ENCODE results near the gene TMPRSS6.

- no peak for TF ChIP-seq CTCF (IDR thresholded peaks at IDR 0.05 in 2 of 3, conservative IDR thresholded peaks at IDR 0.05 in 1 of 3; ENCODE audit: borderline replicate concordance in 1 of 3, insufficient read depth in 1 of 3, low read depth in 2 of 3, low read length in 2 of 3)
- no peak for TF ChIP-seq SP1 (IDR thresholded peaks at IDR 0.05; ENCODE audit: low read depth)
- no peak for TF ChIP-seq CEBPB (IDR thresholded peaks at IDR 0.05; ENCODE audit: low read depth)
- no peak for TF ChIP-seq EZH2 (IDR thresholded peaks at IDR 0.05)
- no peak for TF ChIP-seq SIN3A (IDR thresholded peaks at IDR 0.05; ENCODE audit: low read depth)
- no peak for TF ChIP-seq ZNF274 (IDR thresholded peaks at IDR 0.05; ENCODE audit: low read depth, low read length)
- no peak for TF ChIP-seq REST (IDR thresholded peaks at IDR 0.05; ENCODE audit: low read depth)
- TF ChIP-seq EGR1 (IDR thresholded peaks at IDR 0.05; ENCODE audit: low read depth) = no peak
- TF ChIP-seq POLR2AphosphoS5 (IDR thresholded peaks at IDR 0.05; ENCODE audit: low read depth, low read length) = no peak
- TF ChIP-seq RAD21 (IDR thresholded peaks at IDR 0.05; ENCODE audit: low read depth) = no peak
- TF ChIP-seq ELF1 (IDR thresholded peaks at IDR 0.05; ENCODE audit: borderline replicate concordance, low read depth) = no peak
Measured at GRCh38 chr22:37094239-37094638, 15.3 kb downstream of the TMPRSS6 start.

Data from HCT116 (cell line).